C4-2B (cell line): Measurements from ENCODE around the gene PREP.
"Not testable (repeated sequence)": the region's sequence is repeated elsewhere in the genome, so short reads cannot be mapped to it uniquely, and the experiment has no call there.

ENCODE experiments used
- H3K27ac ChIP-seq: fragments of 450-650 bp; 2 replicates; pipeline ENCODE4 v1.5.1; 2017
- ZFX ChIP-seq: fragments of 450-650 bp; IDR thresholded peaks from 2 replicates; pipeline ENCODE4 v1.6.1; 2017
- TF ChIP-seq, protein P1 (sequence below): fragments of 450-650 bp; conservative IDR thresholded peaks from 2 replicates; pipeline ENCODE4 v1.5.1; 2017; ENCODE audit warnings: mild to moderate bottlenecking

The PREP gene

DNA sequence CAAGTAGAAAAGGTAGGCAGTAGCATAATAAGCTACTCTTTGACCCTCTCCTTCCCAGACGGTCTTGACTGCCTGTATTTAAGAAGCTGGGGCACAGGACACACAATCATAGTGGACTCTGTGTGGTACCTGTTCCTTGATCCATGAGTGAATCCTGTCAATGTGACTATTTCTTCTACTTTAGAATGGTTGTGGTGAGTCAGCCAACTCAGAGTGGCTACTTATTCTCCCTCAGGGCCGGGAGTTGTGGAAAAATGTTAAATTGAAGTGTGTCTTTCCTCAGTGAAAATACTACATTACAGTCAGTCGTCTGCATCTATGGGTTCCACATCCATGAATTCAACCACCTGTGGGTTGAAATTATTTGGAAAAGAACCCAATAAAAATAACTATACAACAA is 30.8 kb upstream of the PREP start:
- H3K27ac ChIP-seq: no peak overlapping the region
- TF ChIP-seq, protein P1, sequence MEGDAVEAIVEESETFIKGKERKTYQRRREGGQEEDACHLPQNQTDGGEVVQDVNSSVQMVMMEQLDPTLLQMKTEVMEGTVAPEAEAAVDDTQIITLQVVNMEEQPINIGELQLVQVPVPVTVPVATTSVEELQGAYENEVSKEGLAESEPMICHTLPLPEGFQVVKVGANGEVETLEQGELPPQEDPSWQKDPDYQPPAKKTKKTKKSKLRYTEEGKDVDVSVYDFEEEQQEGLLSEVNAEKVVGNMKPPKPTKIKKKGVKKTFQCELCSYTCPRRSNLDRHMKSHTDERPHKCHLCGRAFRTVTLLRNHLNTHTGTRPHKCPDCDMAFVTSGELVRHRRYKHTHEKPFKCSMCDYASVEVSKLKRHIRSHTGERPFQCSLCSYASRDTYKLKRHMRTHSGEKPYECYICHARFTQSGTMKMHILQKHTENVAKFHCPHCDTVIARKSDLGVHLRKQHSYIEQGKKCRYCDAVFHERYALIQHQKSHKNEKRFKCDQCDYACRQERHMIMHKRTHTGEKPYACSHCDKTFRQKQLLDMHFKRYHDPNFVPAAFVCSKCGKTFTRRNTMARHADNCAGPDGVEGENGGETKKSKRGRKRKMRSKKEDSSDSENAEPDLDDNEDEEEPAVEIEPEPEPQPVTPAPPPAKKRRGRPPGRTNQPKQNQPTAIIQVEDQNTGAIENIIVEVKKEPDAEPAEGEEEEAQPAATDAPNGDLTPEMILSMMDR: no peak
- TF ChIP-seq ZFX: no peak

DNA sequence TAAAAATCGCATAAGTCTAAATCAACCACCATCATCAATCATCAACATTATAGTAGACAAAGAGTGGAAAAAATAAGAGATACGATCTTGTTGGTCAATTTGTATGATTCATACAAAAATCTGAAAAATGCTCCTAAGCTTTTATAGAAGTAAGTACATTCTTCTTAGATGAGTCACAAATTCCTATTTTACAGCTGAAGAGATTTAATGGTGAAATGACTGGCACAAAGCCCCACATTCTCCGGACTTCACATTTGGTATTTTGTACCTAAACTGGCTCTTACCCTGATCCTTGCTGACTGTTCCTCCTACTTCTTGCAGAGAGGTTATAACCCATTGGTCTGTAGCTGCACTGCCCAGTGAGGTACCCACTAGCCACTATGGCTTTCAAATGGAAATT is 29.9 kb upstream of the PREP start:
- H3K27ac ChIP-seq: no peak overlapping the region
- TF ChIP-seq, protein P1: no peak
- no peak for TF ChIP-seq ZFX

- H3K27ac ChIP-seq: no peak overlapping the region
- TF ChIP-seq, protein P1: peak; percentile 66
- no peak for TF ChIP-seq ZFX
Observed at GRCh38 chr6:105431226-105431625, 28.3 kb upstream of the PREP start.

DNA sequence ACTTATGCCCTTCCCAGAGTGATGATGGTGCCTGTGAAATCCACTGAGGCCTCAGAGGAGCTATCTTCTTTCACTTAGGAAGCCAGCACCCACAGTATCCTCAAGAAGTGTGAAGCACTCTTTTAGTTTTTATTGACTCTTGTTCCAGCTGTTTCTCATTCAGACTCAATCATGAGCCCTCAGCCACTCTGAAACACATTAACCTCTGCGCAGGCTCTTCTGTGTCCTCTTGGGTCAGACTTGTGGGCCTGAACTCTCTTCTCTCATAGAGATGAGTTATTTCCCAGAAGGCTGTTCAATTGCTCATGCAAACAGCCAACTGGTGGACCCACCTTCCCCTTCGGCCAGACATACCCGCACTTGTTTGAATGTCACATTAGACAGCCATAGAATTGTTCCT is 27.8 kb upstream of the PREP start:
- H3K27ac ChIP-seq: no peak overlapping the region

DNA sequence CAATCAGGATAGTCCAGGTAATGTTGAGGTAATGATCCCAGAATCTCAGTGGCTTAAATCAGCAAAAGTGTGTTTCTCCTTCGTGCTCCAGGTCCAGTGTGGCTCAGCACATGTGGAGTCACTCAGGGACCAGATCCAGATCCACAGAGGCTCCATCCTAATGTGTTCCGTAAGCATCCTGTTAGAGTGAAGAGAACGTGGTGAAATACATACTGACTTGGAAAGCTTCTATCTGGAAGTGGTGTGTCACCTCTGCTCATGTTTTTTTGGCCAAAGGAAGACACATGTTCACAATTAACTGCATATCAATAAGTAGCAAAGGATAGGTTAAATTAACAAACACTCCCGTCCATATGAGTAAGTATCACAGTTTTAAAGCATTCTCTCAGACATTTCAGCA is 26.8 kb upstream of the PREP start:
- TF ChIP-seq, protein P1: no peak
- no peak for TF ChIP-seq ZFX
- H3K27ac ChIP-seq: no peak overlapping the region

More for the DNA sequence above, 27.8 kb upstream of the PREP start:
- TF ChIP-seq, protein P1: no peak
- TF ChIP-seq ZFX: no peak

GRCh38 chr6:105428342-105428957 is 25.6 kb upstream of the PREP start:
- H3K27ac ChIP-seq: no peak overlapping the region

DNA sequence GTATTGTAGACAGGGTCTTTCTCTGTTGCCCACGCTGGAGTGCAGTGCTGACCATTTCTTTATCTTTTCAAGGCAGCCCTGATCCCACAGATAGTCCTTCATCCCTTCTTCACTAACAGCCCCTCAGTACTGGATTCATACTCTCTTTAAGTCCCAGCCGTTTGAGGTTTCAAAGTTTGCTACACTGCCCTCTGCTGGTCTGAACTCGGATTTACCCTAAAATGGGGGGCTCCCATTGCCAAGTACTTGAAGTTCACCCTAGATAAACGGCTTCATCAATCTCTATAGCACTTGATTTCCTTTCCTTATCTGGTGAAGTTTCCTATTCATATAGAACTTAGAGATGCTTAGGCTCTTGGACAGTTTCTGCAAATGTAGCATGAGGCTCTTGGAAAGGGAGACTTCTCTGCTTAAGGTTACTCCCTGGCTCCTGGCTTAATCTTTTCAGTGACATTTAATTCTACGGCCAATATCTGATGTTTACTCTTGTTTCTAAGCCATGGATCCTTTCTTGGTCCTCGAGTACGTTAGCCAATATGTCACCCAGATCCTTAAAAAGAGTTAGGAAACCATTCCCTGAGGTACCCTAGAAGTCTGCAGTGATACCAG is 21.4 kb upstream of the PREP start:
- no peak overlapping the region for H3K27ac ChIP-seq
- no peak for TF ChIP-seq ZFX
- TF ChIP-seq, protein P1: peak; percentile 79

More at GRCh38 chr6:105428342-105428957, 25.6 kb upstream of the PREP start:
- TF ChIP-seq, protein P1: no peak
- no peak for TF ChIP-seq ZFX

GRCh38 chr6:105416971-105417370 is 14.1 kb upstream of the PREP start:
- not testable (repeated sequence) for H3K27ac ChIP-seq
